A549 (cell line): Measurements from ENCODE around the gene IFNL3.

Experiments
- FOSL2 ChIP-seq, 2 experiments: fragments of 450-650 bp in 1 of 2; fragments of >200 bp in 1 of 2; sonication (Bioruptor Twin) in 1 of 2; formaldehyde crosslinking; IDR thresholded peaks; 2 replicates each; pipeline versions ENCODE4 v1.5.0 to v1.6.1; 2016 to 2020; ENCODE audit warnings: mild to moderate bottlenecking in 1 of 2, moderate library complexity in 1 of 2
- POLR2A ChIP-seq: IDR thresholded peaks from 2 replicates; pipeline ENCODE4 v1.6.1; 2012; ENCODE audit warnings: mild to moderate bottlenecking, low read length
- TF ChIP-seq, protein P1 (sequence below): IDR thresholded peaks from 2 replicates; pipeline ENCODE4 v1.6.1; 2012
- TF ChIP-seq, protein P2 (sequence below): fragments of >200 bp; sonication (Bioruptor Twin); formaldehyde crosslinking; IDR thresholded peaks from 3 replicates; pipeline ENCODE4 v1.5.1; 2016

DNA sequence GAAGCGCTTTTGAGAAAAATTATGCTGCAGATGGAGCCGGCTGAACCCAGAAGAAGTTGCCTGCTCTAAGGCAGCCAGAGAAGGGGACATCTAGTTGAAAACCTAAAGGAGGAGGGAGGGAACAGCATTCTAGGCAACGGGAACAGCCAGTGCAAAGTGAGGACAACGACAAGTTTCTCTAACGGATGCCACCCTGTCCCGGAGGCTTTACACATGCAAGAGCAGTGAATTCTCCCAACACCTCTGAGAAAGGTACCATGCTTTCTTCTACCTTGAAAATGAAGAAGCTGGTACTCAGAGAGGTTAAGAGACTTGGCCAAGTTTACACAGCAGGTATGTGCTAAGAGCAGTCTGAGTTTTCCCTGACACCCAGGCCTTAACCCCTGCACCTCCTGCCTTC, 5.9 kb downstream of the IFNL3 start:
- TF ChIP-seq POLR2A (no peak), FOSL2 (IDR thresholded peaks at IDR 0.05) (no peak), FOSL2 (CRISPR knock-in tag; IDR thresholded peaks at IDR 0.05) (no peak)
- TF ChIP-seq, protein P1, sequence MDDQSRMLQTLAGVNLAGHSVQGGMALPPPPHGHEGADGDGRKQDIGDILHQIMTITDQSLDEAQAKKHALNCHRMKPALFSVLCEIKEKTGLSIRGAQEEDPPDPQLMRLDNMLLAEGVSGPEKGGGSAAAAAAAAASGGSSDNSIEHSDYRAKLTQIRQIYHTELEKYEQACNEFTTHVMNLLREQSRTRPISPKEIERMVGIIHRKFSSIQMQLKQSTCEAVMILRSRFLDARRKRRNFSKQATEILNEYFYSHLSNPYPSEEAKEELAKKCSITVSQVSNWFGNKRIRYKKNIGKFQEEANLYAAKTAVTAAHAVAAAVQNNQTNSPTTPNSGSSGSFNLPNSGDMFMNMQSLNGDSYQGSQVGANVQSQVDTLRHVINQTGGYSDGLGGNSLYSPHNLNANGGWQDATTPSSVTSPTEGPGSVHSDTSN = no peak
- TF ChIP-seq, protein P2, sequence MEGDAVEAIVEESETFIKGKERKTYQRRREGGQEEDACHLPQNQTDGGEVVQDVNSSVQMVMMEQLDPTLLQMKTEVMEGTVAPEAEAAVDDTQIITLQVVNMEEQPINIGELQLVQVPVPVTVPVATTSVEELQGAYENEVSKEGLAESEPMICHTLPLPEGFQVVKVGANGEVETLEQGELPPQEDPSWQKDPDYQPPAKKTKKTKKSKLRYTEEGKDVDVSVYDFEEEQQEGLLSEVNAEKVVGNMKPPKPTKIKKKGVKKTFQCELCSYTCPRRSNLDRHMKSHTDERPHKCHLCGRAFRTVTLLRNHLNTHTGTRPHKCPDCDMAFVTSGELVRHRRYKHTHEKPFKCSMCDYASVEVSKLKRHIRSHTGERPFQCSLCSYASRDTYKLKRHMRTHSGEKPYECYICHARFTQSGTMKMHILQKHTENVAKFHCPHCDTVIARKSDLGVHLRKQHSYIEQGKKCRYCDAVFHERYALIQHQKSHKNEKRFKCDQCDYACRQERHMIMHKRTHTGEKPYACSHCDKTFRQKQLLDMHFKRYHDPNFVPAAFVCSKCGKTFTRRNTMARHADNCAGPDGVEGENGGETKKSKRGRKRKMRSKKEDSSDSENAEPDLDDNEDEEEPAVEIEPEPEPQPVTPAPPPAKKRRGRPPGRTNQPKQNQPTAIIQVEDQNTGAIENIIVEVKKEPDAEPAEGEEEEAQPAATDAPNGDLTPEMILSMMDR = no peak
